ENCODE data around the gene CD74.

The CD74 gene

DNA sequence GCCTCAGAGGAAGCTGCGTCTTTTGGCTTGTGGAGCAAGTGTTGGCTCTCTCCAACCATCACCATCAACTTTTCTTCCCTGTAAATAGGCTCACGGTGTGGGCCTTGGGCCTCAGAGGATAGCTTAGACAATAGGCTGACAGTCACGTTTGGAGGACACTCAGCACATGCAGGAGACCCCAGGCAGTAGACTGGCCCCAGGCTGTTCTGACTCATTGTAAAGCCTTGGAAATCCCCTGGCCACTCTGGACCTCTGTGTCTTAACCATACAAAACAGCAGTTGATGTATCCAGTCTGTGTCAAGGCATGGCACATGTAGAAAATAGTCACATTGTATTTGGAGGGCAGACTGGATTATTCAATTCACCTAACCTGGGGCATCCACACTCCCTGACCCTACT is 18.6 kb downstream of the CD74 start:
- Histone ChIP-seq H2AFZ (ENCODE audit: low read depth) (no peak overlapping the region), H3K9ac (no peak overlapping the region), H3K27me3 (ENCODE audit: insufficient read depth, low read depth) (no peaks in the 10 kb centered on the region), H3K4me2 (peak overlapping the region; percentile 29; the same call in 1 of the 2 replicates), H3K79me2 (ENCODE audit: insufficient read depth, low read depth) (no peaks in the 10 kb centered on the region), H3K27ac (peak overlapping the region; percentile 71), H3K36me3 (ENCODE audit: insufficient read depth) (no peaks in the 10 kb centered on the region), H3K4me3 (IDR thresholded peaks at IDR 0.05; ENCODE audit: insufficient read depth, low read depth, low read length) (no peak overlapping the region), H4K20me1 (ENCODE audit: insufficient read depth) (no peaks in the 10 kb centered on the region), H3K4me1 (ENCODE audit: low read depth, poor library complexity, severe bottlenecking) (peaks cover 20% of the 10 kb centered on the region)
- TF ChIP-seq, protein P1, sequence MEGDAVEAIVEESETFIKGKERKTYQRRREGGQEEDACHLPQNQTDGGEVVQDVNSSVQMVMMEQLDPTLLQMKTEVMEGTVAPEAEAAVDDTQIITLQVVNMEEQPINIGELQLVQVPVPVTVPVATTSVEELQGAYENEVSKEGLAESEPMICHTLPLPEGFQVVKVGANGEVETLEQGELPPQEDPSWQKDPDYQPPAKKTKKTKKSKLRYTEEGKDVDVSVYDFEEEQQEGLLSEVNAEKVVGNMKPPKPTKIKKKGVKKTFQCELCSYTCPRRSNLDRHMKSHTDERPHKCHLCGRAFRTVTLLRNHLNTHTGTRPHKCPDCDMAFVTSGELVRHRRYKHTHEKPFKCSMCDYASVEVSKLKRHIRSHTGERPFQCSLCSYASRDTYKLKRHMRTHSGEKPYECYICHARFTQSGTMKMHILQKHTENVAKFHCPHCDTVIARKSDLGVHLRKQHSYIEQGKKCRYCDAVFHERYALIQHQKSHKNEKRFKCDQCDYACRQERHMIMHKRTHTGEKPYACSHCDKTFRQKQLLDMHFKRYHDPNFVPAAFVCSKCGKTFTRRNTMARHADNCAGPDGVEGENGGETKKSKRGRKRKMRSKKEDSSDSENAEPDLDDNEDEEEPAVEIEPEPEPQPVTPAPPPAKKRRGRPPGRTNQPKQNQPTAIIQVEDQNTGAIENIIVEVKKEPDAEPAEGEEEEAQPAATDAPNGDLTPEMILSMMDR (conservative IDR thresholded peaks at IDR 0.05; ENCODE audit: low read depth, low read length): no peak

DNA sequence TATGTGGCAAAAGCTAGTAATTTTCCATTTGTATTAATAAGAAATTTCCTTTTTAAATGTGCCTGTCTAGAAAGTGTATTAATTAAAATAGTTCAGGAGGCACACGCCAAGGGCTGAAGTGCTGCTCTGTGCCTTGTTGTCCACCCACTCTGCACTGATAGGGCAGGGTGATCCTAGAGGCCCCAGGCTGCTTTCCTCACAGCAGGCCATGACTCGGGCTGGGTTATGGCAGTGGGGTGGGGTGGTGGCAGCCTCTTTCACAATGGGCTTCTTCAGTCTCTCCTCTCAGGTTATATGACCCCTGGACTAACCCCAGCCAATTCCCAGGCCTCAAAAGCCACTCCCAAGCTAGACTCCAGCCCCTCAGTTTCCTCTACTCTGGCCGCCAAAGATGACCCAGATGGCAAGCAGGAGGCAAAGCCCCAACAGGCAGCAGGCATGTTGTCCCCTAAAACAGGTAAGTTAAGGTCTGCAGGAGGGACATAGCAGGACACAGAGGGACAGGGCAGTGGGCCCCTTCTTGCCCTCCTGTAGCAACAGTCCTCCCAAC is 19.5 kb downstream of the CD74 start:
- Histone ChIP-seq H3K9ac (no peak overlapping the region), H4K20me1 (ENCODE audit: insufficient read depth) (no peaks in the 10 kb centered on the region), H3K27me3 (ENCODE audit: insufficient read depth, low read depth) (no peaks in the 10 kb centered on the region), H3K79me2 (ENCODE audit: insufficient read depth, low read depth) (no peaks in the 10 kb centered on the region), H3K27ac (peak overlapping the region; percentile 71; the same call in 1 of the 2 replicates), H2AFZ (ENCODE audit: low read depth) (no peak overlapping the region), H3K4me2 (no peak overlapping the region), H3K4me1 (ENCODE audit: low read depth, poor library complexity, severe bottlenecking) (peaks cover 20% of the 10 kb centered on the region), H3K36me3 (ENCODE audit: insufficient read depth) (no peaks in the 10 kb centered on the region), H3K4me3 (IDR thresholded peaks at IDR 0.05; ENCODE audit: insufficient read depth, low read depth, low read length) (no peak overlapping the region)
- TF ChIP-seq, protein P1 (conservative IDR thresholded peaks at IDR 0.05; ENCODE audit: low read depth, low read length): no peak

DNA sequence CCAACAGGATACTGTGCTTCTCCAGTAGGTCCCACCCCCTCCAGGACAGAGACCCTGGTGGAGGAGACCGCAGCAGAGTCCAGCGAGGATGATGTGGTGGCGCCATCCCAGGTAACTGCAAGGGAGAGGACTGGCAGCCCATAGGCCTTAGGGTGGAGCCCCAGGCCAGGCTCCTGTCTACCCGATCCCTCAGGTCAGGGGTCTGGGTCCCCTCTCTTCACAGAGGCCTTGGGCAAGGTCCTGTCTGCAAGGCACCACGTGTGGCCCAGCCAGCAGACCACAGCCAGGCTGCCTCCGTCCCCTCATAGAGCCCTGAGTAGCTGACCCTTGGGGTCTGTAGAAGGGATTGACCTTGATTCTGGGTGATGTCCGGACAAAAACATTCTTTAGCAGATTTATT is 20.0 kb downstream of the CD74 start:
- H3K79me2 ChIP-seq (ENCODE audit: insufficient read depth, low read depth): no peaks in the 10 kb centered on the region
- no peaks in the 10 kb centered on the region for H3K36me3 ChIP-seq (ENCODE audit: insufficient read depth)
- H3K9ac ChIP-seq: no peak overlapping the region
- no peak overlapping the region for H3K4me2 ChIP-seq
- H3K4me1 ChIP-seq (ENCODE audit: low read depth, poor library complexity, severe bottlenecking): peaks cover 20% of the 10 kb centered on the region
- no peak overlapping the region for H3K27ac ChIP-seq
- H2AFZ ChIP-seq (ENCODE audit: low read depth): no peak overlapping the region
- TF ChIP-seq, protein P1 (conservative IDR thresholded peaks at IDR 0.05; ENCODE audit: low read depth, low read length): no peak
- no peaks in the 10 kb centered on the region for H3K27me3 ChIP-seq (ENCODE audit: insufficient read depth, low read depth)
- H3K4me3 ChIP-seq (IDR thresholded peaks at IDR 0.05; ENCODE audit: insufficient read depth, low read depth, low read length): no peak overlapping the region
- no peaks in the 10 kb centered on the region for H4K20me1 ChIP-seq (ENCODE audit: insufficient read depth)

DNA sequence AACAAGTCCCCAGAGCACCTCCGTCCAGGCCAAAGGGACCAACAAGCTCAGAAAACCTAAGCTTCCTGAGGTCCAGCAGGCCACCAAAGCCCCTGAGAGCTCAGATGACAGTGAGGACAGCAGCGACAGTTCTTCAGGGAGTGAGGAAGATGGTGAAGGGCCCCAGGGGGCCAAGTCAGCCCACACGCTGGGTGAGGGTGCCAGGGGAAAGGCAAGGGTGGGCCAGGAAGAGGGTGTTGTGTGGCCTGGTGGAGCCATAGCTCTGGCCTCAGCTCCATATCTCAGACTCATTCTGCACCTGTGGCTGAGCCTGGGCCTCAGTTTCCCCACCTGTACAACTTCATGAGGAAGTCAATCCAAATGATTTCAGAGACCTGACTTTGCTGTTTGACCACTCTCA is 20.7 kb downstream of the CD74 start:
- no peaks in the 10 kb centered on the region for H4K20me1 ChIP-seq (ENCODE audit: insufficient read depth)
- H3K9ac ChIP-seq: no peak overlapping the region
- H3K4me1 ChIP-seq (ENCODE audit: low read depth, poor library complexity, severe bottlenecking): peaks cover 20% of the 10 kb centered on the region
- TF ChIP-seq, protein P1 (conservative IDR thresholded peaks at IDR 0.05; ENCODE audit: low read depth, low read length): no peak
- no peak overlapping the region for H3K27ac ChIP-seq
- no peaks in the 10 kb centered on the region for H3K36me3 ChIP-seq (ENCODE audit: insufficient read depth)
- H2AFZ ChIP-seq (ENCODE audit: low read depth): no peak overlapping the region
- H3K27me3 ChIP-seq (ENCODE audit: insufficient read depth, low read depth): no peaks in the 10 kb centered on the region
- H3K4me2 ChIP-seq: no peak overlapping the region
- H3K79me2 ChIP-seq (ENCODE audit: insufficient read depth, low read depth): no peaks in the 10 kb centered on the region
- no peak overlapping the region for H3K4me3 ChIP-seq (IDR thresholded peaks at IDR 0.05; ENCODE audit: insufficient read depth, low read depth, low read length)

Measured in KMS-11 (cell line).